Ureter (tissue), 1 donor: ENCODE measurements around the gene BEND5. TPM values are rescaled to one million over a fixed set of nuclear protein-coding genes. Genes with fewer than 3 reads are reported as not detected.

ENCODE experiments used
- DNase-seq: peaks from one replicate; pipeline ENCODE4 v3.0.0-alpha.2; 2020; ENCODE audit warnings: low spot score
- total RNA-seq: library from RNA; stranded (reverse); gene quantifications from one replicate; pipeline ENCODE4 v1.2.4, GENCODE V29; 2023
- donor health status: DM: yes; HTN: yes; CAD: no.

The BEND5 gene
- total RNA-seq, 1 donor from 2014 or later, result 8.3 TPM

- DNase-seq, result no peak
These were observed 11.4 kb downstream of the BEND5 start for GRCh38 chr1:48765335-48765734.

DNA sequence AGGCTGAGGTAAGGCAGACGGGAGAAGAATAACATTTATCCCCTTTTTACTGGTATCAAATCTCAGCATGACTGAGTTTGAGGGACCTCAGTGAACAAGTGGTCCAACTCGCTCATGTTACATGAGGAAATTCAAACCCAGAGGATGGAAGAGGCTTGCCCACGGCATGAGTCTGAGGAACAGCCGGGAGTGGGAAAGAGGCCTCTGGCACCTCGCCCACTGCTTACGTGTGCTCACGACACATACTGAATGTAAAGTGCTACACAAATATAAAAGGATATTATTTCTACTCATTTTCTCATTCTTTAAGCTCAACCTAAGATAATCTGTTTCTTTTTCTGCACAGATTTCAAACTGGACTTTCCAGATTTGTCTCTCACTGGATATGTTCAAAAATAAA, 14.7 kb downstream of the BEND5 start:
- no peak for DNase-seq

- no peak for DNase-seq
These were observed 15.3 kb downstream of the BEND5 start for GRCh38 chr1:48761411-48761810.

DNA sequence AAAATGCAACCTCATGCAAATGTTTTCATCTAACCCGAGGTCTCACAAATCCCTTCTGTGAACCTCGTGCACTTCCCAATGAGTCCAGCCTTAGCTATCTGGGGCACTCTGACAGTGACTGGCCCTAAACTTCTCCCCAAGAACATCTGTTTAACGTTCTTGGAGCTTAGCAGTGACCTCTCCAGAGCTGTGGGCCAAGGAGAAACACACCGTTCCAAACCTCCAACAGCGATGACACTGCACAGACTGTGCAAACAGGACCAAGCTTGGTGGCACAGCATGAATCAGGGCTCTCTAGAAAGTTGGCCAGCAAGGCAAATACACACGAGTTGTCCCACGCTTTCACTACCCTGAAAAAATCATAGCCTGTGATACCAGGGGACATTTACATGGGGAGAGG, 15.8 kb downstream of the BEND5 start:
- DNase-seq, result no peak

DNA sequence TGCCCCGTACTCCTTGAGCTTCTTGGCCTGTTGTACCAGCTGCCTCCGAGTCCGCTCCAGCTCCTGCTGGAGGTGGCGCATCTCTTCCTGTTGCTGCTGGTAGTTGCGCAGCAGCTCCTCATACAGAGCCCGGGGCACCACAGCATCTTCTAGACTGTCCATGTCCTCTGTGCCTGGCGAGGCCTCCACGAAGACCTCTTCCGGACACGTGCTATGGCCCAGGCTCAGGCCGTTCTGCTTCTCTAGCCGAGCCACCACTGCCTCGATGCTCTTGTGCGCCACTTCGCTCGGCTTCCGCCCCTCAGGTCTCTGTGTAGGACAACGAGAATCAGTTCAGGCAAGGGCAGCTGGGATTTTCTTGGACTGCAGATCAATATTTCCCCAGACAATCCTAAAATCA, 17.7 kb downstream of the BEND5 start:
- DNase-seq, result no peak

DNA sequence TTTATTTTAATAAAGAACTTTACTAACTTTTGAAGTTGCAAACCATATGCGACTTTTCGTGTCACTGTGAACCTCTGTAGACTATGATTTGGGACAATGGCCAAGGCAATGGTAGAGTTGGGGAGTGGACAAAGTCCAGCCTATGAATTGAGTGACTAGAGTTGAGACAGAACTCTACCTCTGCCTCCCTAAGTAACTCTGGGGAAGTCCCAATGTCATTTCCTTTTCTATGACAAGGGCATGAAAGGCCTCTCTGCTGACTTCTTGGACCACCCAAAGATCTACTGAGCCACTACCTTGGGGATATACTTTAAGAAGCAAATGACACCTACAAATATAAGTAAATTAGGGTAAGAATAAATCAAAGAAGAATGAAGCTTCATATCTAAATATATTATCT, 19.3 kb downstream of the BEND5 start:
- DNase-seq, result no peak

DNA sequence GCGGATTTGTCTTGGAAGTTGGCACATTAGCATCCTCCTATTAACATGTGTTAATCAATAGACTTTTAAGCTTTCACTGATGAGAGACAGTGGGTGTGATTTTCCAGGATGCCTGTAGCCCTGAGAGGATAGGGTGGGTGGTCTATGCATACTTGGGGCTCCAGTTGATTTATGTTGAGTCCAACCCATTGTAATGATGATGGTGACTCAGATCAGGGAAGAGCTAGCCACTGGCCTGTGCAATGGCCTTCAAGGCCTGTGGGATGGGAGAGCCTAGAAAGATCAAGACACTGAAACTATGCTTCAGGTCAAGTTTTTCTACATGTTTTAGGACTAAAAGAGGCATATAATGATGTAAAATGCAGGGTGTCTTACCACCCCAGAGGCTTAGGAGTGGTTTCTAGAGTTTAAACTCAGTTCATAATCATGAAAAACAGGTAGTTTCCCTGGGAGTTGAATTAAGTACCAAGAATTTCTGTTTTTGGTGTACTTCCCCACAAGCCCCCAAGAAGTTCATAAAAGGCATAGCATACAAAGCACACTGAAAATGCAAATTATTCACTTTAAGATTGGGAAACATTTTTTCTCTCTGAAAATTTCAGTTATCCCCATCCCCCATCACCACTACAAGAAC, 19.9 kb downstream of the BEND5 start:
- DNase-seq, result no peak

GRCh38 chr1:48753293-48753692, 23.4 kb downstream of the BEND5 start:
- no peak for DNase-seq

- DNase-seq, result no peak
These were observed 26.6 kb downstream of the BEND5 start for GRCh38 chr1:48750109-48750508.

DNA sequence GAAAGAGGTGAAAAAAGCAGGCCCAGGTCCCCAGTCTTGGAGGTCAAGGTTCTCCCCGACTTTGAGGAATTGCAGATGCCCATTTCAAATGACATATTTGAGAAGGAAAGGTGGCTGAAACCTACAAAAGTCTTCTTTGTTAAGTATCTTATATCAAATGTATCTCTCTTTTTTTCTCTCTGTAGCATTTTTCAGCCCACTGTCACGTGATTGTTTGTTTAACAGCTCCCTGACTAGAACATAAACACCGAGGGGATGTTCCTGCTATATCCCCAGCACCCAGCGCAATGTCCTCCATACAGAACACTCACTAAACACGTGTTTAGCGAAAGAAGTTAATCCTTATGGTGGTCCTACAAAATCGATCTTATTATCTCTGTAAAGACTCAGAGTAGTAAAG, 27.6 kb downstream of the BEND5 start:
- no peak for DNase-seq

DNA sequence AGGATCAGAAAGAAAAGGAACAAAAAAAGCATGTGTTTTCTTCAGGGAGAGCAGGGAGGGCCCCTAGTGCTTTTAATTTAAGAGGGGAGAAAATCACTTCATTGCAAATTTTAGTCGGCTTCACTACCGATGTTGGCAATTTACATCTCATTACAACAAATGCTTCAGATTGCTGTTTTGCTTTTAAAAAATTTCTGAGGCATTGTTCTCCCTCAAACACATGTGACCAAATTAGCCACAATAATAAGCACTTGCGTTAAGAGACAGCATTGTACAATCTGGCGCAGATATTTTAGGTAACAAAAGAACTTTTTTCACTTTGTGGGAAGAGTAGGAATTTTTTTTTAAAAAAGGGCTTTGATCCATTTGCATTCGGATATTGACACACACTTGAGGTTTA, 29.8 kb downstream of the BEND5 start:
- no peak for DNase-seq

- DNase-seq, result no peak
These were observed 32.7 kb downstream of the BEND5 start for GRCh38 chr1:48744032-48744431.

- DNase-seq, result no peak
These were observed 33.2 kb downstream of the BEND5 start for GRCh38 chr1:48743480-48743879.

DNA sequence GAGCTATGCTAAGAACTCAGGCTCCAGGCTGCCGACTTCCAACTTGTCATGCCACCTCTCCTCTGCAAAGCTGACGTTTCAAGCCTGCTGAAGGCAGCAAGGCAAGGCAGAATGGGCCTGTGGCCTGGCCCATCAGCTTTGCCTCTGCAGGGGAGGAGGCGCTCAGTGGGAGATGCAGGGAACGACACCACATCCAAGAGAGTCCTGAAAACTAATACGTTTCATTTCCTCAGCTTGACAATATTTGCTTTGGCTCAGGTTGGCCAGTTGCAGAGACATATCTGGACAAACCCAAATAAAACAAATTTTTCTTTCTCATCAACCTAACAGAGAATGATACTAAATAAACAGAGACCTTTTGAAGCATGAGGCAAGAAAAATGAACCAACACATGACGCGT, 35.3 kb downstream of the BEND5 start:
- no peak for DNase-seq

DNA sequence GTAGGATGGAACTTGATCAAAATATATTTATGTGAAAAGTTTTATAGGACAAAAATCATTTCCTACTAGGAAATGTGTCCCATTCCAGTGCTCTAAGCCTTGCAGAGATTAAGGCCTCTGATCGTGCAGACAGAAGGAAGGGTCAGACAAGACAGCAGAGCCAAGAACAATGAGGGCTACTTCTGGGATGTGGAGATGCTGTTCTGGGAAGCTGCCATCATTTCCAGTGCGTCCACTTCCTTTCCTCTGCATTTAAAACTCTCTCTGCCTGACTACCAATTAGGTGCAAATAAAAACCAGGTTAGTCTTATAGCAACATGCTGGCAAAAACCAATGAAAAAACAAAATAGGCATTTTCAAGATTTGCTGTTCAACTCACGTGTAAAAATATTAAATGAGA, 36.1 kb downstream of the BEND5 start:
- DNase-seq, result no peak

DNA sequence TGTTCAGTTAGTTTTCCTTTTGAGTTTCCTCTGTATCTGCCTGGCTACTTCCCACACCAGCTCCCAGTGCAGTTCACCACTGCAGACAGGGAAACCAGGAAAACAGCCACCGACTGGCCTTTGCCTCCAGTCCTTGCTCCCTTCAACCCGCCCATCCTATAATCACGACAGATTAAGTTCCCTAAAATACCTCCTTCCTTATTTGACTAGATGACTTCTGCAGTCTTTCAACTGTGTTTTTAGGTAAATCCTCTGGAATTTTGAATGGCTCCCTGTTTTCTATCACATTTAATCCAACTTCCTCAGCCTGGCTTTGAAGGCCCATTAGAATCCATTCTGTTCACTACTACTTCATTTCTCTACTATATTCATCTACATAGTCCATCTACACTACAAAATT, 37.6 kb downstream of the BEND5 start:
- no peak for DNase-seq

DNA sequence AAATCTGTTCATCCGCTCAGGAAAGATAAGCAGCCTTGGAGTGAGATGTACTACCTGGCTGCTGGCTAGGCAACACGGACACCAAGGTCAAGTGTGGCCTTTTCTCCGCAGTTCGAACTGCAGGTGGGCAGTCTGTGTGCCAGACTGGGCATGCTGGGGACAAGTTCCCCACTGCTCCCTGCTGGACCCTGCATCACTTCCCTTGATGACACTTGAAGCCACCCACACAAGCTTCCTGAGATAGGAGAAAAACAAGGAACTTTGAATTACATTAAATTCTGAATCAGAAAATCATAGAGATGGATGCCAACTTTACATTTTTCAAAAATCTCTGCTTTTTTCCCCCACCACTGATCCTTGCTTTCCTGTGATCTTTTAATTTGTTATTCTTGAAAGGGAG, 38.3 kb downstream of the BEND5 start:
- no peak for DNase-seq

GRCh38 chr1:48735796-48736195, 40.9 kb downstream of the BEND5 start:
- no peak for DNase-seq

DNA sequence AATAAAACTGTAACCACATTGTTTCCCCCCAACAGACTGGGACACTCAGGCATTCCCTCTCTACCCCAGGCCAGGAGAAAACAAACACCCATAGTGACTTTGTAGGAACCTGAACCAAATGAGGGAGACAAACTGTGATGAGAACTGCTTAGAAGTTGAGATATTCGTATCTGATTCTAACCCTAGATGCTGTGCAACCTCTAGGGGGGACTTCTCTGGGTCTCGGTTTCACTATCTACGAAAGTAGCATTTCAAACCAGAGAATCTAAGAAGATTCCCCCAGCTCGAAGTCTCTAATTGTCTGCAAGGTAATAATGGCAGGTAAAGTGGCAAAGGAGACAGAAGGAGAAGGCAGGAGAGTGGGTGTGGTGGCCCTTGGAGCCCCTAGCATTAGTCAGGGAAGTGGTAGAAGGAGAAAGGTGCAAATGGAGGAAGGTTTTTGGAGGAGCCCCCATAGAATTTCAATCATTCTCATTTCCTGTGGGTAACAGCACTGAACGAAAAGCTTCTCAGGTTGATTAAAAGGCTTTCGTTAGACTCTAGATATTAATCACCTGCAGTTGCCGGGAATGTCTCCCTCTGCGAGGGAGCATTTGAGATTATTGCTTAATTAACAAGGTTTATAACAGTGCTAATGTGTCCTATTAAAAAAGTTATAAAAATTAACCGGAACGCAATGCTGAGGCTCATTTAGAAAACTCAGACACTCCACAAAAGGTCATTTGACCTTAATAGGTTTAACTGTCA, 46.4 kb downstream of the BEND5 start:
- DNase-seq, result no peak

DNA sequence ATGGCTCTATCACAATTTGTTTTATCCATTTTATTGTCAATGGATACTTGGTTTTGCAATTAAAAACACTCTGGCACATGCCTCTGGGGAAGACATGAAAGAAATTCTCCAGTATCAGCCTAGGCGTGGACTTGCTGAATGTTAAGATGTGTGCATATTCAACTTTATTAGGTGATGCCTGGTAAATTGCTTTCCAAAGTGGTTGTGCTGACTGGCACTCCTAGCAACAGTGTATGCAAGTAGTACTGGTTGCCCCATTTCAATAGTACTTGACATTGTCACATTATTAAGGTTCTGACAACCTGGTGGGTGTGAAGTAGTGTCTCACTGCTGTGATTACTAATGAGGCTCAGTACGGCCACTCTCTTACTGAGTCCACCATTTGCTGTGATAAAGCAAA, 48.1 kb downstream of the BEND5 start:
- no peak for DNase-seq

DNA sequence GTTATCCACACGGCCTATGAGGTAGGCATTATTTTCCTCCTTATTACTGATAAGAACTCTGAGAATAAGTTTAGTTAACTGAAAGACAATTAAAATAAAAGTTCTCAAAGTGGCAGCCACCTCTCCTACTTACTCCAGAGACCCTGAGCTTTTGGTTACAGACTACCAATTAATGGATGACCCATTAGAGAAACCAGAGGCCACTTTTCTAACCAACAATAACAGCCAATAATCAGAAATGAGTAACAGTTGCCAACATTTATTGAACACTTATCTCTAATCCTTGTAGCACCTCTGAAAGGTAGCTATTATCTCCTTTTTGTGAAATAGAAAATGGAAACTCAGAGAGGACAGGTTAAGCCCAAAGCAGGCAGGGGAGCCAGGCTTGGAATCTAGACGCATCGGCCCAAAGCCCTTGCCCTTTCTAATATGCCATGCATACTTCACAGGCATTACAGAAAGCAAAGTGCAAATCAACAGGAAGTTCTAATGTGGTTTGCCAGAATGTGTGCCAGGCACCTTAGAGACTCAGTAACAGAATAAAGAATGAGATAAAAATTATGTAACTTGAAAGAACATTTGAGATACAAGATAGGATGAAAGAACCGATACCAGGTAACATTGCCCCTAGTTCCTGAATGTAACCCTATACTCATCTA, 50.0 kb downstream of the BEND5 start:
- DNase-seq, result no peak

GRCh38 chr1:48726139-48726538, 50.6 kb downstream of the BEND5 start:
- no peak for DNase-seq

DNA sequence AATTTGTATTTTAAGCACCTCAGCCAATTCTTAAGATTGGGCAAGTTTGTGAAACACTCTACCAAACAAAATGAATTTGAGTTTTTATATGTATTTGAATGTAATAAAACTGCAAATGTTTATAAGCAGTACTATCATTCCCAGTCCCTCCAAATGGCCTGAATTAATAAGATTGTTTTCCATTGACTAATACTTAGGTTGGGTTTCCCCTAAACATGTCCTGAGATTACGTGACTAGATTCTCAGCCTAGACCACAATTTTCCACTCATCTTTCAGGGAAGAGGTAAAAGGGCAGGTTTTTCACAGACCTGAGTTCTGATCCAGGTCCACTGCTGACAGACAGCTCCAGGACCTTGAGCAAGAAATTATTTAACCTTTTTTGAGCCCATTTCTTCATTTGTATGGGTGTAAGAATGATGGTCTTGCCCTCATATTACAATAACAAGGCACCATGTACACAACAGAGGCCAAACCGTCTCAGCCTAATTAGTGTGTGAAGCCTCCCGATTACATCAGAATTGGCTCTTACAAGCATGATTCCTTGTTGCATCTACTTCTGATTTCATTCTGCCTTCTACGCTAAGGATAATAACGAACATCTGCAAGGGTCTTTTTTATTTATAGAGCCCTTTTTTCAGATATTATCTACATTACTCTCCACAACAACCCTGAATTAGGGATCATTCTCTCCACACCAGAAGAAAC, 51.2 kb downstream of the BEND5 start:
- DNase-seq, result no peak
